Large intestine (tissue), 3 donors: ENCODE results near the gene CRISP3. TPM values are rescaled to one million over a fixed set of nuclear protein-coding genes. Genes with fewer than 3 reads are reported as not detected.
A peak's percentile ranks its signal among the peaks of the same experiment; 100 is the strongest.
"Not testable (repeated sequence)": the region's sequence is repeated elsewhere in the genome, so short reads cannot be mapped to it uniquely, and the experiment has no call there.

Source experiments
- DNase-seq, 2 donors: peaks; one replicate each; pipeline versions ENCODE4 v3.0.0 to v3.0.0-alpha.2; 2013
- H3K27ac ChIP-seq: one replicate; pipeline ENCODE4 v1.5.1; 2013; ENCODE audit warnings: low read length
- H3K27me3 ChIP-seq: 2 replicates; pipeline ENCODE4 v1.6.1; 2013; ENCODE audit warnings: low read length; ENCODE audit not compliant: control insufficient read depth, insufficient read depth
- H3K36me3 ChIP-seq: 2 replicates; pipeline ENCODE4 v1.6.1; 2013; ENCODE audit warnings: low read length; ENCODE audit not compliant: control insufficient read depth, insufficient read depth
- H3K4me1 ChIP-seq: one replicate; pipeline ENCODE4 v1.6.1; 2013; ENCODE audit warnings: low read length; ENCODE audit not compliant: control insufficient read depth, insufficient read depth
- H3K4me3 ChIP-seq: one replicate; pipeline ENCODE4 v1.5.1; 2013; ENCODE audit warnings: low read length
- H3K9me3 ChIP-seq: one replicate; pipeline ENCODE4 v1.6.1; 2013; ENCODE audit warnings: mild to moderate bottlenecking, low read depth, low read length, moderate library complexity; ENCODE audit not compliant: control insufficient read depth
- WGBS: methylation state at CpG from one replicate; pipeline ENCODE4 v1.1.5; 2013; ENCODE audit warnings: low lambda C conversion rate; ENCODE audit not compliant: insufficient coverage; 5-methylcytosine and 5-hydroxymethylcytosine counted together
- polyA plus RNA-seq: library from polyadenylated mRNA; unstranded; fragments of 120-200 nt; gene quantifications from one replicate; pipeline ENCODE4 v1.2.1, GENCODE V29; 2013

Gene CRISP3
- polyA plus RNA-seq, 1 donor: 0.06 TPM

GRCh38 chr6:49764571-49765236, 20.5 kb upstream of the CRISP3 start:
- WGBS: no CpG with 5 or more reads among the region's 2 CpGs
- Histone ChIP-seq H3K9me3 (no peaks in the 10 kb centered on the region), H3K27me3 (no peaks in the 10 kb centered on the region), H3K4me3 (no peak overlapping the region), H3K4me1 (peaks cover 6% of the 10 kb centered on the region), H3K27ac (peak overlapping the region; percentile 36), H3K36me3 (no peaks in the 10 kb centered on the region)
- DNase-seq: peak in 1 of 2 donors; percentile 45

GRCh38 chr6:49743429-49743828, 759 bp downstream of the CRISP3 start:
- no peaks in the 10 kb centered on the region for H3K36me3 ChIP-seq
- no peaks in the 10 kb centered on the region for H3K27me3 ChIP-seq
- WGBS: 100% methylated on average over 3 of the region's 4 CpGs
- no peaks in the 10 kb centered on the region for H3K9me3 ChIP-seq
- no peak overlapping the region for H3K27ac ChIP-seq
- no peak for DNase-seq
- H3K4me1 ChIP-seq: no peaks in the 10 kb centered on the region
- no peak overlapping the region for H3K4me3 ChIP-seq

- DNase-seq: no peak
- WGBS: 50% methylated on average over 1 of the region's 2 CpGs
- Histone ChIP-seq H3K4me3 (no peak overlapping the region), H3K36me3 (no peaks in the 10 kb centered on the region), H3K9me3 (no peaks in the 10 kb centered on the region), H3K27me3 (no peaks in the 10 kb centered on the region), H3K27ac (no peak overlapping the region), H3K4me1 (no peaks in the 10 kb centered on the region)
Measured at GRCh38 chr6:49739423-49739822, 4.8 kb downstream of the CRISP3 start.

- no peak overlapping the region for H3K4me3 ChIP-seq
- no peaks in the 10 kb centered on the region for H3K9me3 ChIP-seq
- no peak overlapping the region for H3K27ac ChIP-seq
- H3K27me3 ChIP-seq: no peaks in the 10 kb centered on the region
- H3K4me1 ChIP-seq: no peaks in the 10 kb centered on the region
- 34% methylated on average over 4 of the region's 4 CpGs for WGBS
- no peak for DNase-seq
- no peaks in the 10 kb centered on the region for H3K36me3 ChIP-seq
Measured at GRCh38 chr6:49736017-49736508, 8.1 kb downstream of the CRISP3 start.

GRCh38 chr6:49733680-49734079, 10.5 kb downstream of the CRISP3 start:
- H3K27me3 ChIP-seq: no peaks in the 10 kb centered on the region
- H3K4me1 ChIP-seq: no peaks in the 10 kb centered on the region
- H3K36me3 ChIP-seq: no peaks in the 10 kb centered on the region
- H3K27ac ChIP-seq: no peak overlapping the region
- no peak overlapping the region for H3K4me3 ChIP-seq
- no peaks in the 10 kb centered on the region for H3K9me3 ChIP-seq
- WGBS: no CpG with 5 or more reads among the region's 2 CpGs
- DNase-seq: no peak

- Histone ChIP-seq H3K9me3 (no peaks in the 10 kb centered on the region), H3K36me3 (no peaks in the 10 kb centered on the region), H3K27me3 (no peaks in the 10 kb centered on the region), H3K27ac (no peak overlapping the region), H3K4me3 (no peak overlapping the region), H3K4me1 (no peaks in the 10 kb centered on the region)
- 80% methylated on average over 3 of the region's 3 CpGs for WGBS
- no peak for DNase-seq
Measured at GRCh38 chr6:49732781-49733180, 11.4 kb downstream of the CRISP3 start.

GRCh38 chr6:49730251-49730650, 13.9 kb downstream of the CRISP3 start:
- no peaks in the 10 kb centered on the region for H3K36me3 ChIP-seq
- no peaks in the 10 kb centered on the region for H3K9me3 ChIP-seq
- H3K27me3 ChIP-seq: no peaks in the 10 kb centered on the region
- H3K27ac ChIP-seq: no peak overlapping the region
- H3K4me3 ChIP-seq: no peak overlapping the region
- no peaks in the 10 kb centered on the region for H3K4me1 ChIP-seq
- DNase-seq: no peak

- not testable (repeated sequence) for H3K27me3 ChIP-seq, H3K36me3 ChIP-seq, H3K4me1 ChIP-seq, H3K9me3 ChIP-seq, H3K4me3 ChIP-seq, DNase-seq, H3K27ac ChIP-seq
- WGBS: 71% methylated on average over 2 of the region's 4 CpGs
Measured at GRCh38 chr6:49723917-49724316, 20.3 kb downstream of the CRISP3 start.

- Histone ChIP-seq H3K27me3 (no peaks in the 10 kb centered on the region), H3K36me3 (no peaks in the 10 kb centered on the region), H3K27ac (no peak overlapping the region), H3K4me1 (no peaks in the 10 kb centered on the region), H3K4me3 (no peak overlapping the region), H3K9me3 (peaks cover 3% of the 10 kb centered on the region)
- WGBS: no CpG with 5 or more reads among the region's 2 CpGs
- no peak for DNase-seq
Measured at GRCh38 chr6:49721297-49721696, 22.9 kb downstream of the CRISP3 start.

- no peak for DNase-seq
- Histone ChIP-seq H3K4me1 (no peaks in the 10 kb centered on the region), H3K9me3 (peaks cover 3% of the 10 kb centered on the region), H3K27me3 (no peaks in the 10 kb centered on the region), H3K36me3 (no peaks in the 10 kb centered on the region), H3K4me3 (no peak overlapping the region), H3K27ac (no peak overlapping the region)
- 80% methylated on average over 1 of the region's 7 CpGs for WGBS
Measured at GRCh38 chr6:49720372-49720771, 23.8 kb downstream of the CRISP3 start.

GRCh38 chr6:49713346-49713745, 30.8 kb downstream of the CRISP3 start, which contains the start of gene CRISP2:
CRISP2 (minus strand) TSS chr6:49713543; CDS start chr6:49709196, 4,347 bp downstream.
- Histone ChIP-seq H3K27ac (no peak within 1 kb of the TSS), H3K4me3 (peak within 1 kb of the TSS; percentile 33), H3K9me3 (peaks cover 3% of the 10 kb centered on the region), H3K27me3 (no peaks in the 10 kb centered on the region), H3K36me3 (no peaks in the 10 kb centered on the region), H3K4me1 (no peaks in the 10 kb centered on the region)
- DNase-seq: peak; percentile 3 to 60
- WGBS: 20% methylated on average over 2 of the region's 26 CpGs
